Renal pelvis (tissue), 4 donors: ENCODE results near the gene FGFBP3. TPM values are rescaled to one million over a fixed set of nuclear protein-coding genes. Genes with fewer than 3 reads are reported as not detected.
"Not testable (repeated sequence)": the region's sequence is repeated elsewhere in the genome, so short reads cannot be mapped to it uniquely, and the experiment has no call there.

Experiments
- DNase-seq: peaks from one replicate; pipeline ENCODE4 v3.0.0-alpha.2; 2013
- polyA plus RNA-seq, 3 donors: library from polyadenylated mRNA; unstranded; fragments of 120-200 nt; gene quantifications; one replicate each; pipeline ENCODE4 v1.2.1, GENCODE V29; 2013; ENCODE audit not compliant: insufficient read length in 3 of 3

FGFBP3 gene
- polyA plus RNA-seq, 3 donors = 3.4 to 4.2 (median 3.6) TPM

- DNase-seq = no peak
Observed at GRCh38 chr10:91907033-91907594, 2.2 kb downstream of the FGFBP3 start.

DNA sequence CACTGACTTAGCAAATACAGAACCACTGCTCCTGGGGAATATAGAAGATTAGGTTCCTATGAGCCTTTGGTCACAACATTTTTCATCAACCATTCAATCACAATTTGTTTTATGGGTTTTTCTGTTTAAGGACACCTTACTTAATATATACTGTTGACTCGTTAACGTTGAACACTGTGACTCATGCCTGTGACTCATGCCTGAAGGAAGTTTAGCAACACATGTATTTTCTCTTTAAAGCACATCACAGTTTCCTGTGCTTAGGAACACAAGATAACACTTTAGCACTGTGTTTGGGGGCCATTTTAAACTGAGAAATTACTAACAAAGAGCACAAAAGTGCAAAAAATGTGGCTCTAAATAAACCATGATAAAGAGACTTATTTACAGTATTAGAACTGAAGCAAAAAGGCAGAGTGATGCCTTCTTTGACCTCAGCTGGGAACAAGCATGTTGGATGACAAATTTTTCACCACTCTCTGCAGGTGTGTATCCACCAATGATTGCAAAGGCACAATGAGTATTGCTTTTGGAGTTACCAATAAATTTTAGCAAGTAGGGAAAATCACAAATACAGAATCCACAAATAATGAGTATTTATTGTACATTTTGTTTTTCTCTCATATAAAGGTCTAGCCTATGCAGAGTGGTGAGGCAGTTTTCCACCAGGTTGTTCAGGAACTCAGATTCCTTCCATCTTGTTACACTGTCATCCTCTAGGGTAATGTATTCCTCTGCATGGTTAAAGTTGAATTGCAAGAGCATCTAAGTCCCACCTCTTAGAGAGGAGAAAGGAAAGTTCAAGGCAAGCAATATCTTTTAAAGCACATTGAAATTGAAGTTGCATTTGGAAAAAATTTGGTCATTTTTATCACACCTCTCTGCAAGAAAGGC lies 7.3 kb downstream of the FGFBP3 start:
- no peak for DNase-seq

DNA sequence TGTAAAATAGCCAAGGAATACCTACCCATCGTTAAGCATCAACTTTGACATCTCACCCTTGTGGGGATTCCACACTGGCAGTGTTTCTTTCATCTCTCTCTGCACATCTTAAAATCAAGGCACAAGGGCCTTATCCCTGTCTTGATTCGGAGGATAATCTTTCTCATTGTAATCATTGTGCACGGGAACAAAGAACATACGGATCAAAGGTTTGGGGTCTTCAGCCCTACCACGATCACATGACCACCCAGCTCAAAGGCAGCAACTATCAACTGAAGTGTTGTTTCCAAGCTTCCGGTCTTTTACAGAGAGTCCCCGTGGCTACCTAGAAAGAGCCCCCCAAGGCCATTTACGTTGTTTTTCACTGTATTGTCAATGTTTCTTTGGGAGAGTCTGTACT lies 11.9 kb downstream of the FGFBP3 start:
- DNase-seq = no peak

GRCh38 chr10:91896212-91896756 lies 13.0 kb downstream of the FGFBP3 start:
- no peak for DNase-seq

- not testable (repeated sequence) for DNase-seq
Observed at GRCh38 chr10:91894261-91894685, 15.0 kb downstream of the FGFBP3 start.

- DNase-seq = no peak
Observed at GRCh38 chr10:91893051-91893450, 16.2 kb downstream of the FGFBP3 start.

DNA sequence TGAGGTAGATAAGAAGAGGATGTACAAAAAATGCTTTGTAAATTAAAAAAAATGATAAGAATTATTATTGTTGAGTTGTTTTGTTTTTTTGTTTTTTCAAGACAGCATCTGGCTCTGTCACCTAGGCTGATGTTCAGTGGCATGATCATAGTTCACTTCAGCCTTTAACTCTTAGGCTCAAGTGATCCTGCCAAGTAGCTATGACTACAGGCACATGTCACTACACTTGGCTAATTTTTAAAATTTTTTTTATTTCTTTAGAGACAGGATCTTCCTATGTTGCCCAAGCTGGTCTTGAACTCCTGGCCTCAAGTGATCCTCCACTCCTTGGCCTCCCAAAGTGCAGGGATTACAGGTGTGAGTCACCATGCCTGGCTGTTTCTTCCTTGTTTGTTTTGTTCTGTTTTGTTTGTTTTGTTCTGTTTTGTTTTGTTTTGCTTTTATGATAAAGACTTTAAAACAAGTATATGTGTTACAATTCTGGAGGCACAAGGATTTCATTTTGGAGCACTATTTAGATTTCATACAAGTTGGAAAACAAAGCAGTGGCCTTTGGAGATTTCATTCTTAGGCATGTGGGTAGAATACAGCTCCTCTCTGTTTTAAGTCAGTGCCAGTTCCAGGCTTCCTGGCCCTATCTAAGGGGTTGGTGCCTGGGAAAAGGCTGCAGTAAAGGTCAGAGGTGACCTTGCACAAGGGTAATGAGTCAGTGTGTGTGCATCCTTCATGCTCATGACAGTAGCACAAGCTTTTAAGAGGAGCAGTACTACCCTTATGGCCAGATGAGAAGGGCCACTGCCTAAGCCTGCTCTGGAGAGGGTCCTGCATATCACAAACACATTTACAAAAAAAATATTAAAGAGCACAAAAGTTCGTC lies 17.9 kb downstream of the FGFBP3 start:
- no peak for DNase-seq

DNA sequence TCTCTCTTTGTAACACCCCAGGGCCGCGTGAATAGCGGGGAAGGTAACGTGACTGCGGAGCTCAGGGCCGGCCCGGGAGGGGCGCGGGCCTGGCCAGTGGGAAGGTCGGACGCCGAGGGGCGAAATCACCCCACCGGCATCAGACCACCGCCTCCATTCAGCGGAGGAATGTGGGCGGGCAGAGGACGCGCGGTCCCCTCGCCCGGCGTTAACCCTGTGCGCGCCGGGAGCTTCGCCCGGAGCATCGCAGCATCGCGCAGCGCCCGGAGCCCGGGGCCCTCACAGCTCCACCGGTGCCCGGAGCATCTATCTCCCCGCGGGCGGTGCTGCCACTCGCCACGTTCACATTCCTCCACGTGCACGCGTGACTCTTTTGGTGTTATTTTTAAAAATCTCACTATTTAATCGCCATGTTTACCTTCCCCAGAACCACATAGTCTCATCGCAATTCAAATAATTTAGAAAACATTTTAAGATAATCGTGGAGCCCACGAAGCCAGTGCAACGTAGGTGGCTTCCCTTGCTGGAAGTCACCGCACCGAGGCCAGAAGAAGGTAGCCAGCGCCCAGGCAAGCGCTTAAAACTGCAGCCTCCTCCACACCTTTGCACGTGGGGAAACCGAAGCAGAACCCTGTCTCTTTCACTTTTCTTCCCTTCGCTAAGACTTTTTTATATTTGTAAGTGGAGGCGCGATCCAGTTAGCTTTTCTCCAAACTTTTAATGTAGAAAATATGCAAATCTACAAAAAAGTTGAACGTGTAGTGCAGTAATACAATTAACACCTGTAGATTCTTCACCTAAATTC lies 21.8 kb downstream of the FGFBP3 start:
- DNase-seq = peak; percentile 78

- DNase-seq = no peak
Observed at GRCh38 chr10:91886954-91887271, 22.4 kb downstream of the FGFBP3 start.

- DNase-seq = no peak
Observed at GRCh38 chr10:91885362-91886079, 23.8 kb downstream of the FGFBP3 start.

DNA sequence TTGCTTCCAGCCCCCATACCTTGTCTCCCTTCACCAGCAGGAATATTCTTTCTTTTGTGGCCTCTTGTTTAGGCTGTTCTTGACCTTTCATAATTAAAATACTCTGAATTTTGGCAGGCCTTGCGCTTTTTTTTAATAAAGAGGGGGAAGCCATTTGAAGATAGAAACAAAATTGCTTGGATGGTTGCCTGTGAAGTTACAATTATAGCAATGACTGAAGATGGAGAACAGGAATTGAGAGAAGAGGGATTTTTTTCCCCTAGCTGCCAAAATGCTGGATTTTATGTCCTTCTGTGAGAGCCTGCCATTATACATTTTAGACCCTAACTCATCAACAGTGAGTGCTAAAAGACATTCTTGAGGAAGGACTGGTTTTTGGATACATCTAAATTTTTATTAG lies 24.8 kb downstream of the FGFBP3 start:
- DNase-seq = no peak

- peak; percentile 67 for DNase-seq
Observed at GRCh38 chr10:91883549-91884444, 25.5 kb downstream of the FGFBP3 start.

DNA sequence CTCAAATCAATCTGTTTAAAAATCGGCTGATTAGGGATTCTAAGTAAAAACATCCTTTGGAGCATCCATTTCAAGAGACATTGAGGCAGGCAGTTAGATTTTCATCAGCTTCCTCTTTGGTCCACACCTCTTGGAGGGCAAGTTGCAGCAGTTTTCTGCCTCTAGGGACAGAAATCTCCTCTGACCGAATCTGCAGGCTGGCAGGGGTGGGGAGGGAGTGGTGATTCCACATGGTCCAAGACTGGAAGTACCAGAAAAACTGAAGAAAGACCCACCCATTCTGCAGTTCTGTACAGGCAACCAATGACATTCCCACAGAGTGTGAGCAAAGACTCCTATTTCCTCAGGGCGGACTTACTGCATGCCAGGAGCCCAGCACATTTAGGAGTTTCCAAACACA lies 29.0 kb downstream of the FGFBP3 start:
- DNase-seq = no peak

DNA sequence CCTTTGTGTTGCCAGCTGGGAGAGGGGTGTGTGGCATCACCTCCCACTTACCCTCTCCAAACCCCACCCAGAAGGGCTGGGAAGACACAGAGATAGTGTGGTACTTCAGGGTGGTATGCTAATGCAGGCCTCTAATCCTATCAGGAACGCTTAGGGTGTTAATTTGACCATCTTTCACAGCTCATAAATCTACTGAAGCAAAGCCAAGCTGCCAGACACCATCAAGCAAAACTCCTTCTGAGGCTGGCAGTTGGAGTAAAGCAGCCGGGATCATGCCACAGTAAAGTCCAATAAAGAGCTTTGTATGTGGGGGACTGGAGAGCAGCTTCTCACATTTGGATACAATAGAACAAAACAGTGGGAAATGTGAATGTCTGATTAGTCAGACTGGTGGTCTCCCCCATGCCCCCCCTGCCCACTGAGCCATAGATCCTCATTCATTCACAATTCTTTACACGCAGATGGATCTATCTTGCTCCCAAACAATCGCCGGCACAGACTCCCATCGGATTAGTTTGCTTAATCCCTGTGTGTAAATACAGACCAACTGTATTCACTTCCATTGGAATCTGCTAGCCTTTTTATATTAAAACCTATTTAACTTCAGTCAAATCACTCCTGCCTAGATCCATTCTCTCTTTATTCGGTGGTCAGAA lies 29.6 kb downstream of the FGFBP3 start:
- DNase-seq = no peak

DNA sequence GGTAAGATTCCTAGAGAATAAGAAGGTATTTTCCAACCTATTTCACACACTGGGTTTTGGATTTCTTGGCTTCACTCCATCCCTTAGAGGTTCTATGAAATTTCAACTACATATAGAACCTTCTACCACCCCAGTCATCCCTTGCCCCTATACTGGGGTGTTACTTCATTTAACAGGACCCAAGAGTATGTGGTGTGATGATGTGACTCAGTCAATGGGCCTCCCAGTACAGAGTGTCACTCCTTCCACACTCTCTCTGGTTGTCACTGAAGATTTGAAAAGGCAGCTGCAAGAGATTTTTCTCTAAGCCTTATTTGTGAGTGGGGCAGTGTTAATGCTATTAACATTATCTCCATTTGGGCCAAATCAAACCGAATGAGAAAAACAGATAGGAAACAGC lies 33.5 kb downstream of the FGFBP3 start:
- no peak for DNase-seq

GRCh38 chr10:91875156-91875555 lies 34.1 kb downstream of the FGFBP3 start:
- DNase-seq = no peak

GRCh38 chr10:91865562-91866081 lies 43.7 kb downstream of the FGFBP3 start:
- DNase-seq = no peak

- DNase-seq = no peak
Observed at GRCh38 chr10:91864744-91865143, 44.5 kb downstream of the FGFBP3 start.

DNA sequence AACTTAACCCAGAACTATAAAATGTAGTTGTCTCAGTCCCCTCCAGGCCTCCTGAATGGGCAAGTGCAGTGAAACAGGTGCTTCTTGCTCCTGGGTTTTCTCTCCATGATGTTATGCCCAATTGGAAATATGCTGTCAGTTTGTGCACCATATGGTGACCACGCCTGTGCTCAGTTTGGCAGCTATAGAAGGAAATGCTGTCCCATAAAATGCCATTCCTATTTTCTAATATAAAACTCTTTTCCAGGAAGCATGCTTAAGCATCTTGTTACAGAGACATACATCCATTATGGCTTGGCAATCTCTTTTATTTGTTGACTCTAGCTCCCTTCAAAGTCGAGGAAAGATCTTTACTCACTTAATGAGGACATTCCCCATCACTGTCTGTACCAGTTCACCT lies 45.2 kb downstream of the FGFBP3 start:
- DNase-seq = no peak
